Heart right ventricle (tissue), 16 donors: Measurements from ENCODE around the gene FOXE3. TPM values are rescaled to one million over a fixed set of nuclear protein-coding genes. Genes with fewer than 3 reads are reported as not detected.

Experiments
- ATAC-seq, 8 donors: fragments of 200-7000 bp; cut with Tn5 transposase; one replicate each; pipeline ENCODE4 v1.9.1; 2020; ENCODE audit warnings: mild to moderate bottlenecking in 8 of 8, moderate library complexity in 8 of 8, moderate number of reproducible peaks in 1 of 8
- DNase-seq, 2 donors: peaks; one replicate each; pipeline ENCODE4 v3.0.0-alpha.2; 2020
- H3K27ac ChIP-seq, 10 donors: fragments of 200-600 bp; sonication (generic) in 2 of 10; one replicate each; pipeline versions ENCODE4 v1.5.0 to v1.8.0; 2020 to 2022; ENCODE audit warnings: mild to moderate bottlenecking in 3 of 10
- H3K27me3 ChIP-seq, 7 donors: fragments of 200-600 bp; one replicate each; pipeline ENCODE4 v1.8.0; 2021 to 2022; ENCODE audit warnings: mild to moderate bottlenecking in 2 of 7
- H3K36me3 ChIP-seq, 9 donors: fragments of 200-600 bp; sonication (generic) in 1 of 9; one replicate each; pipeline versions ENCODE4 v1.5.0 to v1.8.0; 2020 to 2022; ENCODE audit warnings: mild to moderate bottlenecking in 2 of 9
- H3K4me1 ChIP-seq, 9 donors: fragments of 200-600 bp; sonication (generic) in 1 of 9; one replicate each; pipeline versions ENCODE4 v1.5.0 to v1.8.0; 2020 to 2022; ENCODE audit warnings: mild to moderate bottlenecking in 4 of 9
- H3K4me3 ChIP-seq, 10 donors: fragments of 200-600 bp; sonication (generic) in 2 of 10; one replicate each; pipeline versions ENCODE4 v1.5.0 to v1.8.0; 2020 to 2022; ENCODE audit warnings: mild to moderate bottlenecking in 7 of 10, moderate library complexity in 2 of 10
- H3K9me3 ChIP-seq, 11 donors: fragments of 200-600 bp in 10 of 11; sonication (generic) in 2 of 11; one replicate each; pipeline versions ENCODE4 v1.5.0 to v1.8.0; 2013 to 2022; ENCODE audit warnings: mild to moderate bottlenecking in 2 of 11, control low read depth in 1 of 11, moderate library complexity in 1 of 11
- CTCF ChIP-seq, 9 donors: fragments of 200-600 bp; sonication (generic) in 2 of 9; IDR thresholded peaks; one replicate each; pipeline versions ENCODE4 v1.5.0 to v1.8.0; 2021 to 2022; ENCODE audit warnings: antibody characterized with exemption in 9 of 9, mild to moderate bottlenecking in 5 of 9, moderate library complexity in 1 of 9
- WGBS, 2 donors: extraction: QIAGEN DNeasy Blood & Tissue Kit; methylation state at CpG; one replicate each; pipeline ENCODE4 v1.1.7; 2013; ENCODE audit warnings: inconsistent platforms in 1 of 2; 5-methylcytosine and 5-hydroxymethylcytosine counted together
- intact Hi-C, 10 donors: fragments of 100-400 bp; cut with DNase I; formaldehyde crosslinking; loops; one replicate each; pipeline versions ENCODE4 v1.11.1 to v1.14.2; 2022
- polyA plus RNA-seq, 2 donors: library from polyadenylated mRNA; stranded (reverse); fragments of 200-250 nt; gene quantifications; one replicate each; pipeline ENCODE4 v1.2.3, GENCODE V29; 2013
- total RNA-seq, 10 donors: library from RNA; stranded (reverse); fragmentation: NEBNext Ultra II Directional in 3 of 10; extraction: Animal tissue kit (Norgen Biotek cat#: 25700) in 3 of 10; gene quantifications; one replicate each; pipeline versions ENCODE4 v1.2.1 to v1.2.4, GENCODE V29; 2021 to 2023
- donor health status: Arrhythmogenic right ventricular cardiomyopathy.
- donor health status: ischemic (EF 13 %, LVEDD 7.1; RV severe dilation, severe dysfunction).
- donor health status: healthy with polysubstance abuse.
- donor health status: DM: no; HTN: yes; CAD: no.
- donor health status: DM: no; HTN: no; CAD: no.
- donor health status: ischemic (EF 25% LVEDD 6.9; RV normal size, moderate dysfunction).
- donor health status: ischemic (EF 25% LVEDD 5.7; RV mildly dilated, moderate dysfunction).
- donor health status: healthy.
- donor health status: DM: yes; HTN: yes; CAD: no.
- donor health status: Ischemic cardiomyopathy.
- donor health status: ischemic (EF 35%, LVEDD 5.7; RV mildly dilated, moderate dysfunction).
- donor health status: nonischemic (EF 11% LVEDD 7.7; RV severe dilation, severe dysfunction).
- donor health status: DM: yes; HTN: yes; CAD: no.
- donor health status: PGD.
- donor health status: ischemic (EF 29% LVEDD 5.4; RV normal size, mild dysfunction).
- donor health status: nonischemic (EF 23%, LVEDD 6.1; RV moderate dilation, normal function).

FOXE3 gene
- total and polyA plus RNA-seq, 12 donors, result 0.03 TPM; not detected in 11

- ATAC-seq, result no peak
- no peak for DNase-seq
- no peaks in the 10 kb centered on the region for H3K36me3 ChIP-seq
- peaks cover 18 to 99% (median 86%) of the 10 kb centered on the region in 7 donors for H3K27me3 ChIP-seq
- intact Hi-C loops, result loop anchor here in 9 of 10 donors (5.0 kb wide), 4 partner anchors 249 to 296 kb away; no protein-coding TSS in a partner anchor
- H3K4me1 ChIP-seq, result peaks cover 10 to 44% (median 33%) of the 10 kb centered on the region in 9 donors
- 74 to 78% methylated on average over 1 of the region's 1 CpG for WGBS, 2 donors
- H3K27ac ChIP-seq, result no peak overlapping the region
- H3K4me3 ChIP-seq, result no peak overlapping the region
- H3K9me3 ChIP-seq, result no peaks in the 10 kb centered on the region
- no peak for TF ChIP-seq CTCF (IDR thresholded peaks at IDR 0.05)
Observed at GRCh38 chr1:47431534-47431933, 15.4 kb downstream of the FOXE3 start.

DNA sequence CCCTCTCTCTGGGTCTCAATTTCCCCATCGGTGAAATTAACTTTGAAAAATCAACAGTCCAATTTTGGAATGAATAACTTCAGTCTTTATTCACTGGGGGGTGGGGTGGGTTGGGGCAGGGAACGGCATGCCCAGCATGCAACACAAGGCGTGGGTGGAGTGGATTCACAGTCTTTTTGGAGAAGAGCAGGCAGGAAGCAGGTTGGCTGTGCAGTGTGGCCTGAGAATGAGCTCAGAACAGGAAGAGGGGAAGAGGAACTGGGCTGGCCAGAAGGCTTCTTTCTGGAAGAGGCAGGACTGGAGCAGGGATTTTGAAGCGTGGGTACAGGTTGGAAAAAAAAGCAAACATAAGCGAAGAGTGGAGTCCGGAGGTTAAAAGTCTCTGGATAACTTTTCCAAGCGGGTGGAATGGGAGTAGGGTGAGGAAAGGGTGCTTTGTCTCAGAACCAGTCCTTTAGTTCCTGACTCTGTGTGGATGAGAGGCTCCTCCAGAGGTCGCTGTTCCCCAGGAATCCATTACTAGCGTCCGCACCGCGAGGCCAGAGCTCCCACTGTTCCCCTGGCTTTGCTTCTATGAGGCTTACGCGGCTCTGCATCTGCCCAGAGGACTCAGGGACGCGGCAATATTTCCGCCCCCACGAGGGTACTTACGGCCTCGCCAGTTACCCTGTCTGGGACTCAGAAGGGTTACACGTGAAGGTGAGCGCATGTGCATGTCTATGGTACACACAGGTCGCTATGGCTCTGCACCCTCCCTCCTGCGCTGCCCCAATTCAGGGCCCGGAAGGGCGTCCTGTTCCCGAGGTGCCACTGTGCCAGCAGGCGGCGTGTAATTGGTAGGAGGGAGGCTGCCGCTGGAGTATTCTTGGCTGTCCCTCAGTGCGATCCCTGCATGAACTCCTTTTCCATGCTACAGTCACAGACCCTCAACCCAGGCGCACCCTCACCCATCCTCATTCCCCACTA is 16.3 kb downstream of the FOXE3 start:
- DNase-seq (peak; percentile 58 to 78), ATAC-seq (peak; percentile 57 to 85 (median 82))
- 11 to 17% methylated on average over 32 of the region's 32 CpGs for WGBS, 2 donors
- intact Hi-C loops, result loop anchor here (1.0 to 5.0 kb wide), 6 partner anchors 250 to 295 kb away; no protein-coding TSS in a partner anchor
- no peaks in the 10 kb centered on the region for H3K36me3 ChIP-seq
- peaks cover 10 to 50% (median 40%) of the 10 kb centered on the region in 9 donors for H3K4me1 ChIP-seq
- H3K27me3 ChIP-seq, result peaks cover 18 to 100% (median 92%) of the 10 kb centered on the region in 7 donors
- peak overlapping the region in 1 of 10 donors; percentile 44 for H3K27ac ChIP-seq
- peak overlapping the region in 4 of 10 donors; percentile 16 to 26 (median 20) for H3K4me3 ChIP-seq
- peak; percentile 20 to 88 (median 77) for TF ChIP-seq CTCF (IDR thresholded peaks at IDR 0.05)
- H3K9me3 ChIP-seq, result no peaks in the 10 kb centered on the region

DNA sequence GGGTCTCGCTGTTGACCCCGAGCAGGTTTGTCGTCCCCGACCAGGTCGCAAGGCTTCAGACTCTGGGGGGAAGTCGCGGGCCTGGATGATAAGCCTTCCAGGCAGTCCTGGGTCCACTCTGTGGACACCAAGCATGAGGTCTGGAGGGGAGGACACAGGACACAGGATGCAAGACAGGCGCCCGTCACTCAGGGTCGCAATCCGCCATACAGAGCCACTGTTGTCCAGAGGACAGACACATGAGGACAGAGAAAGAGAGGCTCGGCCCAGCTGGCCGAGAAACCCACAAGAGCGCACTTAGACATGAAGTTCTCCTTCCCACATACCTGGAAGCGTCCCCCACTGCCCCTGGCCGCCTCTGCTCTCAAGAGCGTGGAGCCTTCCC is 16.9 kb downstream of the FOXE3 start:
- Histone ChIP-seq H3K27ac (no peak overlapping the region), H3K4me3 (peak overlapping the region in 3 of 10 donors; percentile 16 to 26 (median 22)), H3K36me3 (no peaks in the 10 kb centered on the region), H3K27me3 (peaks cover 18 to 100% (median 93%) of the 10 kb centered on the region in 7 donors), H3K9me3 (no peaks in the 10 kb centered on the region), H3K4me1 (peaks cover 10 to 50% (median 40%) of the 10 kb centered on the region in 9 donors)
- ATAC-seq (no peak), DNase-seq (no peak)
- WGBS, 2 donors, result 22 to 37% methylated on average over 17 of the region's 17 CpGs
- no peak for TF ChIP-seq CTCF (IDR thresholded peaks at IDR 0.05)
- intact Hi-C loops, result loop anchor here (2.0 to 5.0 kb wide), 5 partner anchors 251 to 294 kb away; no protein-coding TSS in a partner anchor

- Histone ChIP-seq H3K27me3 (peaks cover 18 to 99% (median 92%) of the 10 kb centered on the region in 7 donors), H3K4me1 (peaks cover 10 to 51% (median 42%) of the 10 kb centered on the region in 9 donors), H3K4me3 (peak overlapping the region in 5 of 10 donors; percentile 18 to 33 (median 31)), H3K9me3 (no peaks in the 10 kb centered on the region), H3K27ac (no peak overlapping the region), H3K36me3 (no peaks in the 10 kb centered on the region)
- DNase-seq (no peak), ATAC-seq (no peak)
- intact Hi-C loops, result loop anchor here (2.0 to 5.0 kb wide), 5 partner anchors 251 to 294 kb away; no protein-coding TSS in a partner anchor
- no peak for TF ChIP-seq CTCF (IDR thresholded peaks at IDR 0.05)
- WGBS, 2 donors, result 12 to 19% methylated on average over 30 of the region's 30 CpGs
Observed at GRCh38 chr1:47433477-47434050, 17.5 kb downstream of the FOXE3 start.
